ENCODE data around the gene MET.

- no peak for TF ChIP-seq CTCF (IDR thresholded peaks at IDR 0.05)
- no peak for TF ChIP-seq POLR2A (IDR thresholded peaks at IDR 0.05)
Measured at GRCh38 chr7:116692401-116693308, 20.7 kb downstream of the MET start.
